Erythroblast (primary cell): ENCODE results near the gene ATP11B.
"Not testable (repeated sequence)": the region's sequence is repeated elsewhere in the genome, so short reads cannot be mapped to it uniquely, and the experiment has no call there.

Experiments
- DNase-seq, 2 experiments: peaks; one replicate each; lab custom pipeline; 2025; lab: John Stamatoyannopoulos, UW
- GATA1 ChIP-seq: IDR thresholded peaks from 2 replicates; pipeline ENCODE4 v1.6.1; 2011; ENCODE audit warnings: low read depth, mild to moderate bottlenecking, control low read depth, low read length, moderate library complexity
- POLR2A ChIP-seq: IDR thresholded peaks from 2 replicates; pipeline ENCODE4 v1.6.1; 2011; ENCODE audit warnings: mild to moderate bottlenecking, low read length

ATP11B gene

GRCh38 chr3:182824957-182825356 lies 31.7 kb downstream of the ATP11B start:
- DNase-seq, result no peak
- TF ChIP-seq POLR2A (no peak), GATA1 (no peak)

GRCh38 chr3:182829761-182830405 lies 36.6 kb downstream of the ATP11B start:
- no peak for TF ChIP-seq GATA1
- TF ChIP-seq POLR2A, result no peak
- no peak for DNase-seq

GRCh38 chr3:182837855-182838454 lies 44.7 kb downstream of the ATP11B start:
- TF ChIP-seq GATA1 (no peak), POLR2A (no peak)
- DNase-seq, result peak; percentile 54 to 60

GRCh38 chr3:182843478-182843877 lies 50.2 kb downstream of the ATP11B start:
- no peak for TF ChIP-seq GATA1
- TF ChIP-seq POLR2A, result no peak
- no peak for DNase-seq

GRCh38 chr3:182848906-182849305 lies 55.6 kb downstream of the ATP11B start:
- DNase-seq, result no peak
- TF ChIP-seq POLR2A, result no peak
- TF ChIP-seq GATA1, result no peak

- no peak for TF ChIP-seq GATA1
- TF ChIP-seq POLR2A, result no peak
- no peak for DNase-seq
These were observed 61.8 kb downstream of the ATP11B start for GRCh38 chr3:182855076-182855475.

GRCh38 chr3:182861348-182861747 lies 68.0 kb downstream of the ATP11B start:
- TF ChIP-seq GATA1 (no peak), POLR2A (no peak)
- peak; percentile 62 to 68 for DNase-seq

- no peak for DNase-seq
- no peak for TF ChIP-seq POLR2A
- TF ChIP-seq GATA1, result no peak
These were observed 69.0 kb downstream of the ATP11B start for GRCh38 chr3:182862159-182862860.

- no peak for DNase-seq
- TF ChIP-seq GATA1, result no peak
- no peak for TF ChIP-seq POLR2A
These were observed 75.8 kb downstream of the ATP11B start for GRCh38 chr3:182869059-182869458.

GRCh38 chr3:182870917-182871316 lies 77.6 kb downstream of the ATP11B start:
- DNase-seq, result not testable (repeated sequence)

GRCh38 chr3:182879031-182879611 lies 85.8 kb downstream of the ATP11B start:
- TF ChIP-seq POLR2A, result no peak
- TF ChIP-seq GATA1, result no peak
- DNase-seq, result peak in 1 of 2 experiments; percentile 30

GRCh38 chr3:182886497-182886896 lies 93.2 kb downstream of the ATP11B start:
- no peak for TF ChIP-seq GATA1
- no peak for TF ChIP-seq POLR2A

GRCh38 chr3:182889948-182890629 lies 96.8 kb downstream of the ATP11B start:
- no peak for TF ChIP-seq GATA1
- TF ChIP-seq POLR2A, result no peak
- no peak for DNase-seq

More at GRCh38 chr3:182886497-182886896, 93.2 kb downstream of the ATP11B start:
- no peak for DNase-seq

GRCh38 chr3:182891364-182891763 lies 98.1 kb downstream of the ATP11B start:
- TF ChIP-seq GATA1, result no peak
- no peak for TF ChIP-seq POLR2A
- DNase-seq, result no peak

- no peak for DNase-seq
- TF ChIP-seq GATA1 (no peak), POLR2A (no peak)
These were observed 98.9 kb downstream of the ATP11B start for GRCh38 chr3:182892226-182892625.
